Gastroesophageal sphincter (tissue), 4 donors: Measurements from ENCODE around the gene HM13. TPM values are rescaled to one million over a fixed set of nuclear protein-coding genes. Genes with fewer than 3 reads are reported as not detected.
"Not testable (repeated sequence)": the region's sequence is repeated elsewhere in the genome, so short reads cannot be mapped to it uniquely, and the experiment has no call there.

Experiments used
- ATAC-seq: fragments of 150-250 bp; one replicate; pipeline ENCODE4 v1.9.1; 2016; ENCODE audit warnings: mild to moderate bottlenecking, moderate library complexity
- H3K27ac ChIP-seq, 4 donors: fragments of 200-600 bp; sonication (generic) in 3 of 4; 1 replicate in 3 of 4; 2 replicates in 1 of 4; pipeline ENCODE4 v1.5.1; 2016 to 2019
- H3K27me3 ChIP-seq: fragments of 200-600 bp; sonication (generic); one replicate; pipeline ENCODE4 v1.5.1; 2019
- H3K36me3 ChIP-seq, 2 donors: fragments of 200-600 bp; sonication (generic); one replicate each; pipeline ENCODE4 v1.5.1; 2019; ENCODE audit warnings: control low read depth in 1 of 2
- H3K4me1 ChIP-seq, 3 donors: fragments of 200-600 bp; sonication (generic); 1 replicate in 2 of 3; 2 replicates in 1 of 3; pipeline ENCODE4 v1.5.1; 2016 to 2019; ENCODE audit warnings: control low read depth in 2 of 3
- H3K4me3 ChIP-seq, 2 donors: fragments of 200-600 bp; sonication (generic); one replicate each; pipeline ENCODE4 v1.5.1; 2019; ENCODE audit warnings: mild to moderate bottlenecking in 1 of 2, moderate library complexity in 1 of 2
- H3K9me3 ChIP-seq, 3 donors: fragments of 200-600 bp; sonication (generic); one replicate each; pipeline ENCODE4 v1.5.1; 2017 to 2019; ENCODE audit warnings: control low read depth in 2 of 3
- CTCF ChIP-seq, 4 experiments: fragments of 200-600 bp in 2 of 4; fragments of 450-650 bp in 2 of 4; sonication (generic) in 1 of 4; IDR thresholded peaks; one replicate each; pipeline ENCODE4 v1.5.1; 2017 to 2019; ENCODE audit warnings: antibody characterized with exemption in 4 of 4, mild to moderate bottlenecking in 2 of 4, moderate library complexity in 2 of 4
- EP300 ChIP-seq: sonication (generic); formaldehyde crosslinking; IDR thresholded peaks from one replicate; pipeline ENCODE4 v1.6.1; 2017; ENCODE audit warnings: antibody characterized with exemption, mild to moderate bottlenecking
- POLR2A ChIP-seq, 2 donors: fragments of 450-650 bp; IDR thresholded peaks; one replicate each; pipeline ENCODE4 v1.6.1; 2017; ENCODE audit warnings: antibody characterized with exemption in 2 of 2, mild to moderate bottlenecking in 2 of 2, moderate library complexity in 1 of 2
- POLR2AphosphoS5 ChIP-seq: sonication (generic); formaldehyde crosslinking; IDR thresholded peaks from one replicate; pipeline ENCODE4 v1.6.1; 2017; ENCODE audit warnings: antibody characterized with exemption
- WGBS, 2 donors: methylation state at CpG; one replicate each; pipeline ENCODE4 v1.1.5; 2018; ENCODE audit warnings: low coverage in 1 of 2; 5-methylcytosine and 5-hydroxymethylcytosine counted together
- total RNA-seq, 4 donors: library from RNA; depleted of rRNA; stranded (reverse); fragments of >200 nt; gene quantifications; one replicate each; pipeline ENCODE4 v1.1.0, GENCODE V29; 2016

Gene HM13
- total RNA-seq, 4 donors from 2014 or later, result 39.1 to 55.9 (median 44.8) TPM

GRCh38 chr20:31543966-31544598 lies 29.8 kb downstream of the HM13 start:
- H3K27ac ChIP-seq, result peak overlapping the region in 3 of 4 donors; percentile 27 to 53 (median 49)
- no peak overlapping the region for H3K4me3 ChIP-seq
- 43 to 80% methylated on average over 1 of the region's 1 CpG for WGBS, 2 donors
- ATAC-seq, result peak; percentile 57
- H3K9me3 ChIP-seq, result no peaks in the 10 kb centered on the region
- peak; percentile 50 for TF ChIP-seq POLR2AphosphoS5
- TF ChIP-seq CTCF (IDR thresholded peaks at IDR 0.05), result no peak
- H3K27me3 ChIP-seq, result no peaks in the 10 kb centered on the region
- H3K36me3 ChIP-seq, result peaks cover 0 to 80% of the 10 kb centered on the region in 2 donors
- peaks cover 0 to 36% (median 3%) of the 10 kb centered on the region in 3 donors for H3K4me1 ChIP-seq

GRCh38 chr20:31544600-31544999 lies 30.4 kb downstream of the HM13 start:
- TF ChIP-seq EP300 (no peak), POLR2AphosphoS5 (no peak), POLR2A (IDR thresholded peaks at IDR 0.05) (no peak), CTCF (IDR thresholded peaks at IDR 0.05) (no peak)
- WGBS, 2 donors, result 65 to 71% methylated on average over 2 of the region's 2 CpGs
- peaks cover 0 to 80% of the 10 kb centered on the region in 2 donors for H3K36me3 ChIP-seq
- H3K9me3 ChIP-seq, result no peaks in the 10 kb centered on the region
- no peak overlapping the region for H3K4me3 ChIP-seq
- peak overlapping the region in 3 of 4 donors; percentile 19 to 50 (median 49) for H3K27ac ChIP-seq
- H3K27me3 ChIP-seq, result no peaks in the 10 kb centered on the region
- H3K4me1 ChIP-seq, result peaks cover 0 to 37% (median 3%) of the 10 kb centered on the region in 3 donors
- no peak for ATAC-seq

- 90 to 100% methylated on average over 2 to 5 of the region's 5 CpGs for WGBS, 2 donors
- not testable (repeated sequence) for H3K27ac ChIP-seq, H3K9me3 ChIP-seq, ATAC-seq, H3K4me3 ChIP-seq, H3K27me3 ChIP-seq
- Histone ChIP-seq H3K4me1 (peaks cover 0 to 37% (median 3%) of the 10 kb centered on the region in 3 donors), H3K36me3 (peaks cover 0 to 80% of the 10 kb centered on the region in 2 donors)
These were observed 31.4 kb downstream of the HM13 start for GRCh38 chr20:31545621-31546040.

- Histone ChIP-seq H3K27me3 (no peaks in the 10 kb centered on the region), H3K4me3 (peak overlapping the region; percentile 38 to 48), H3K9me3 (no peaks in the 10 kb centered on the region), H3K27ac (peak overlapping the region; percentile 53 to 91 (median 78)), H3K4me1 (peaks cover 0 to 37% (median 3%) of the 10 kb centered on the region in 3 donors), H3K36me3 (peaks cover 0 to 83% of the 10 kb centered on the region in 2 donors)
- ATAC-seq, result peak; percentile 87
- 54 to 56% methylated on average over 8 to 14 of the region's 36 CpGs for WGBS, 2 donors
- peak; percentile 42 to 55 for TF ChIP-seq POLR2A (IDR thresholded peaks at IDR 0.05)
- TF ChIP-seq EP300, result no peak
- TF ChIP-seq POLR2AphosphoS5, result peak; percentile 86
- peak in 2 of 4 experiments; percentile 12 to 17 for TF ChIP-seq CTCF (IDR thresholded peaks at IDR 0.05)
These were observed 32.9 kb downstream of the HM13 start for GRCh38 chr20:31547017-31547675.

- H3K4me1 ChIP-seq, result peaks cover 0 to 37% (median 3%) of the 10 kb centered on the region in 3 donors
- peaks cover 0 to 83% of the 10 kb centered on the region in 2 donors for H3K36me3 ChIP-seq
- 45 to 70% methylated on average over 3 to 6 of the region's 6 CpGs for WGBS, 2 donors
- H3K4me3 ChIP-seq, result peak overlapping the region; percentile 38 to 48
- ATAC-seq, result no peak
- H3K27me3 ChIP-seq, result no peaks in the 10 kb centered on the region
- H3K27ac ChIP-seq, result peak overlapping the region; percentile 27 to 91 (median 78)
- TF ChIP-seq CTCF (IDR thresholded peaks at IDR 0.05) (no peak), POLR2AphosphoS5 (no peak), POLR2A (IDR thresholded peaks at IDR 0.05) (no peak), EP300 (no peak)
- H3K9me3 ChIP-seq, result no peaks in the 10 kb centered on the region
These were observed 33.6 kb downstream of the HM13 start for GRCh38 chr20:31547720-31548298.
